Gastrocnemius medialis (tissue), 4 donors: ENCODE measurements around the gene EPHB2. TPM values are rescaled to one million over a fixed set of nuclear protein-coding genes. Genes with fewer than 3 reads are reported as not detected.

ENCODE experiments used
- ATAC-seq, 2 donors: fragments of 150-250 bp; one replicate each; pipeline ENCODE4 v1.9.1; 2016
- DNase-seq, 2 donors: peaks; one replicate each; pipeline ENCODE4 v3.0.0-alpha.2; 2019
- H3K27ac ChIP-seq, 4 donors: fragments of 200-600 bp; sonication (generic); 1 replicate in 1 of 4; 2 replicates in 3 of 4; pipeline ENCODE4 v1.5.1; 2016 to 2018; ENCODE audit warnings: mild to moderate bottlenecking in 2 of 4, moderate library complexity in 1 of 4
- H3K27me3 ChIP-seq, 3 donors: fragments of 200-600 bp; sonication (generic) in 2 of 3; 1 replicate in 1 of 3; 2 replicates in 2 of 3; pipeline versions ENCODE4 v1.5.1 to v1.6.0; 2016 to 2019; ENCODE audit warnings: mild to moderate bottlenecking in 1 of 3, moderate library complexity in 1 of 3
- H3K36me3 ChIP-seq, 2 donors: fragments of 200-600 bp; sonication (generic) in 1 of 2; one replicate each; pipeline ENCODE4 v1.5.1; 2017 to 2018
- H3K4me1 ChIP-seq, 2 donors: fragments of 200-600 bp; sonication (generic) in 1 of 2; one replicate each; pipeline ENCODE4 v1.5.1; 2016 to 2017; ENCODE audit warnings: mild to moderate bottlenecking in 2 of 2
- H3K4me3 ChIP-seq, 4 donors: fragments of 200-600 bp; sonication (generic) in 3 of 4; 1 replicate in 1 of 4; 2 replicates in 3 of 4; pipeline ENCODE4 v1.5.1; 2016 to 2019; ENCODE audit warnings: mild to moderate bottlenecking in 2 of 4
- H3K9me3 ChIP-seq, 3 donors: fragments of 200-600 bp; sonication (generic) in 2 of 3; 1 replicate in 1 of 3; 2 replicates in 2 of 3; pipeline ENCODE4 v1.5.1; 2016 to 2019
- CTCF ChIP-seq, 5 experiments: fragments of 450-650 bp in 3 of 5; fragments of 200-600 bp in 2 of 5; sonication (generic) in 2 of 5; IDR thresholded peaks in 4 of 5; conservative IDR thresholded peaks in 1 of 5; 1 replicate in 4 of 5; 2 replicates in 1 of 5; pipeline ENCODE4 v1.5.1; 2016 to 2019; ENCODE audit warnings: antibody characterized with exemption in 5 of 5, mild to moderate bottlenecking in 3 of 5, moderate library complexity in 3 of 5
- POLR2A ChIP-seq, 2 donors: fragments of 450-650 bp; IDR thresholded peaks; one replicate each; pipeline ENCODE4 v1.6.1; 2017; ENCODE audit warnings: antibody characterized with exemption in 2 of 2, mild to moderate bottlenecking in 2 of 2, moderate library complexity in 2 of 2
- in situ Hi-C, 4 donors: fragments of 200-750 bp; cut with MboI; loops; one replicate each; pipeline versions ENCODE4 v1.15.0 to v1.8.0; 2017; ENCODE audit warnings: low sequenced_read_pairs in 4 of 4
- intact Hi-C: fragments of 100-400 bp; cut with DNase I; formaldehyde crosslinking; loops from one replicate; pipeline ENCODE4 v1.15.1; 2023; ENCODE audit warnings: low total_unique reads
- total RNA-seq, 4 donors: library from RNA; depleted of rRNA; stranded (reverse); fragments of >200 nt; gene quantifications; one replicate each; pipeline versions ENCODE4 v1.1.0 to v1.2.3, GENCODE V29; 2016

The EPHB2 gene
- total RNA-seq, 4 donors from 2014 or later = 0.07 to 0.58 (median 0.24) TPM; not detected in 1

- no peaks in the 10 kb centered on the region for H3K36me3 ChIP-seq
- peaks cover 4 to 15% (median 6%) of the 10 kb centered on the region in 3 donors for H3K27me3 ChIP-seq
- H3K9me3 ChIP-seq = no peaks in the 10 kb centered on the region
- no peaks in the 10 kb centered on the region for H3K4me1 ChIP-seq
- TF ChIP-seq CTCF (IDR thresholded peaks at IDR 0.05 in 4 of 5, conservative IDR thresholded peaks at IDR 0.05 in 1 of 5) = no peak
- TF ChIP-seq POLR2A (IDR thresholded peaks at IDR 0.05) = no peak
- no peak overlapping the region for H3K4me3 ChIP-seq
- no peak overlapping the region for H3K27ac ChIP-seq
- intact Hi-C loops = no loop called here
- in situ Hi-C loops = no loop called here
- DNase-seq = no peak
- ATAC-seq = no peak
Measured at GRCh38 chr1:22846458-22846857, 135.8 kb downstream of the EPHB2 start.

GRCh38 chr1:22847249-22847648, 136.6 kb downstream of the EPHB2 start:
- H3K4me1 ChIP-seq = no peaks in the 10 kb centered on the region
- in situ Hi-C loops (no loop called here), intact Hi-C loops (no loop called here)
- no peak overlapping the region for H3K27ac ChIP-seq
- no peak overlapping the region for H3K4me3 ChIP-seq
- TF ChIP-seq CTCF (IDR thresholded peaks at IDR 0.05 in 4 of 5, conservative IDR thresholded peaks at IDR 0.05 in 1 of 5) = no peak
- TF ChIP-seq POLR2A (IDR thresholded peaks at IDR 0.05) = no peak
- H3K27me3 ChIP-seq = peaks cover 3 to 14% (median 6%) of the 10 kb centered on the region in 3 donors
- ATAC-seq = no peak
- DNase-seq = no peak
- H3K36me3 ChIP-seq = no peaks in the 10 kb centered on the region
- no peaks in the 10 kb centered on the region for H3K9me3 ChIP-seq

GRCh38 chr1:22847709-22848108, 137.1 kb downstream of the EPHB2 start:
- Histone ChIP-seq H3K27ac (no peak overlapping the region), H3K36me3 (no peaks in the 10 kb centered on the region), H3K4me3 (no peak overlapping the region), H3K27me3 (peaks cover 0 to 10% (median 6%) of the 10 kb centered on the region in 3 donors), H3K4me1 (no peaks in the 10 kb centered on the region), H3K9me3 (no peaks in the 10 kb centered on the region)
- intact Hi-C loops = no loop called here
- ATAC-seq (no peak), DNase-seq (no peak)
- in situ Hi-C loops = no loop called here
- no peak for TF ChIP-seq CTCF (IDR thresholded peaks at IDR 0.05 in 4 of 5, conservative IDR thresholded peaks at IDR 0.05 in 1 of 5)
- TF ChIP-seq POLR2A (IDR thresholded peaks at IDR 0.05) = no peak

GRCh38 chr1:22848405-22848804, 137.8 kb downstream of the EPHB2 start:
- no peaks in the 10 kb centered on the region for H3K4me1 ChIP-seq
- no peaks in the 10 kb centered on the region for H3K36me3 ChIP-seq
- H3K27ac ChIP-seq = no peak overlapping the region
- no peak for DNase-seq
- intact Hi-C loops (no loop called here), in situ Hi-C loops (no loop called here)
- H3K27me3 ChIP-seq = peaks cover 0 to 6% (median 3%) of the 10 kb centered on the region in 3 donors
- no peaks in the 10 kb centered on the region for H3K9me3 ChIP-seq
- no peak overlapping the region for H3K4me3 ChIP-seq
- no peak for ATAC-seq
- no peak for TF ChIP-seq POLR2A (IDR thresholded peaks at IDR 0.05)
- no peak for TF ChIP-seq CTCF (IDR thresholded peaks at IDR 0.05 in 4 of 5, conservative IDR thresholded peaks at IDR 0.05 in 1 of 5)

- no peak for TF ChIP-seq CTCF (IDR thresholded peaks at IDR 0.05 in 4 of 5, conservative IDR thresholded peaks at IDR 0.05 in 1 of 5)
- TF ChIP-seq POLR2A (IDR thresholded peaks at IDR 0.05) = no peak
- DNase-seq (no peak), ATAC-seq (no peak)
- Histone ChIP-seq H3K27me3 (peaks cover 0 to 6% (median 0%) of the 10 kb centered on the region in 3 donors), H3K9me3 (no peaks in the 10 kb centered on the region), H3K4me1 (no peaks in the 10 kb centered on the region), H3K27ac (no peak overlapping the region), H3K4me3 (no peak overlapping the region), H3K36me3 (no peaks in the 10 kb centered on the region)
- intact Hi-C loops (no loop called here), in situ Hi-C loops (no loop called here)
Measured at GRCh38 chr1:22849770-22850169, 139.1 kb downstream of the EPHB2 start.
